ENCODE measurements around the gene KLHL2.
"Not testable (repeated sequence)": the region's sequence is repeated elsewhere in the genome, so short reads cannot be mapped to it uniquely, and the experiment has no call there.

KLHL2 gene

GRCh38 chr4:165332502-165332901, 125.1 kb downstream of the KLHL2 start:
- DNase-seq: no peak

GRCh38 chr4:165335163-165335703, 127.9 kb downstream of the KLHL2 start:
- no peak for DNase-seq

- DNase-seq: no peak
Observed at GRCh38 chr4:165336743-165337142, 129.4 kb downstream of the KLHL2 start.

GRCh38 chr4:165342340-165342739, 135.0 kb downstream of the KLHL2 start:
- not testable (repeated sequence) for DNase-seq

- DNase-seq: no peak
Observed at GRCh38 chr4:165343353-165344191, 136.2 kb downstream of the KLHL2 start.

GRCh38 chr4:165345666-165346417, 138.5 kb downstream of the KLHL2 start:
- DNase-seq: no peak

GRCh38 chr4:165347647-165348569, 140.5 kb downstream of the KLHL2 start:
- DNase-seq: no peak

GRCh38 chr4:165351359-165352130, 144.2 kb downstream of the KLHL2 start:
- DNase-seq: no peak

- DNase-seq: no peak
Observed at GRCh38 chr4:165355900-165356300, 148.5 kb downstream of the KLHL2 start.

GRCh38 chr4:165359506-165359905, 152.1 kb downstream of the KLHL2 start:
- no peak for DNase-seq

- no peak for DNase-seq
Observed at GRCh38 chr4:165360041-165360695, 152.8 kb downstream of the KLHL2 start.

GRCh38 chr4:165360985-165361670, 153.8 kb downstream of the KLHL2 start:
- no peak for DNase-seq

GRCh38 chr4:165361810-165362209, 154.4 kb downstream of the KLHL2 start:
- no peak for DNase-seq

- DNase-seq: no peak
Observed at GRCh38 chr4:165364452-165365080, 157.2 kb downstream of the KLHL2 start.

GRCh38 chr4:165367040-165367439, 159.7 kb downstream of the KLHL2 start:
- DNase-seq: no peak

- DNase-seq: no peak
Observed at GRCh38 chr4:165368114-165368513, 160.8 kb downstream of the KLHL2 start.

- DNase-seq: no peak
Observed at GRCh38 chr4:165368567-165368966, 161.2 kb downstream of the KLHL2 start.

GRCh38 chr4:165369522-165369921, 162.2 kb downstream of the KLHL2 start:
- DNase-seq: no peak

- DNase-seq: no peak
Observed at GRCh38 chr4:165370530-165370929, 163.2 kb downstream of the KLHL2 start.
